HG02763 (cell line): ENCODE measurements around the gene NTRK2.

ENCODE experiments used
- ATAC-seq: cut with Tn5 transposase; IDR thresholded peaks from one replicate; pipeline ENCODE4 v1.9.1; 2021; ENCODE audit warnings: mild to moderate bottlenecking, moderate library complexity; ENCODE audit not compliant: unreplicated experiment

NTRK2 gene

DNA sequence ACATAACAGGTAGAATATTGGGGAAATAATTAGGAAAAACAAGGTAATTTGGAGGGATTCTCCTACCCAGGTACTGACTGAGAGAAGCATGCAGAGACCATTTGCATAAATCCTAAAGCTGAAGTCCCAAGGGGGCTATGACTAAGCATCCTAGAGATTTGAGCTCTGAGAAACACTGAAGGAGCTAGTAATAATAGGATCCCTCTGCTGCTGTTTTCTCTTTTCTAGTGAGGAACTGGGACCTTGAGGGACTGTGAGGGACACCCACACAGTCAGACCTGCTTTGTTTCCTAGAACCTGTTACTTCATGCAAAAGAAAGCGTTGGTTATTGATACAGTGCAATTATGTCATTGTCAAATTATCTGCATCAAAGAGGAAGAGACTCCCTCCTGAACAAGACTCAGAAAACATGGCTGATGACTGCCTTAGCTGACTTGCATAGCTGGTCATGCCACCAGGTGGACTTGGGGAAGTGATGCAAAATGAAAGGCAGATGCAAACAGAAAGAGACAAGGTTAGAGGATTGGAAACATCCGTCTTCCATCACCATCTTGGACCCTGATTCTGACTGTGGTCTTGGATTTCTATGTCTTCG lies 335.4 kb downstream of the NTRK2 start:
- no peak for ATAC-seq

DNA sequence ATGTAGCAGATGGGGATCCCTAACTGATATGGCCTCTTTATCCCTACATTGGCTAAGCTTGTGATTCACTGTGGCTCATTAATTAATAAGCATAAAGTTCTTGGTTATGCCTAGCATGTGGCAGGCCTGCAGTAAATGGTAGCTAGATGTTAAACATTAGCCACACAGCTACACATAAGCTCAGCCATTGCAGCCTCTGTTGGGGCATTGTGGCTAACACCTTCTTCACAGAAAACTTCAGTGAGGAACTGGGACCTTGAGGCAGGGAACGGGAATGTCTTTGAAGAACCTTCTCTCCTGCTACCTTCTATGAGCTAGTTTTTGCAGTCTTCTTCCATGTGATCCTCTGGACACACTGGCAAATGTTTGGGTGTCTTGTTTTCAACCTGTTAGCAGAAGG lies 338.2 kb downstream of the NTRK2 start:
- ATAC-seq = peak; percentile 58

DNA sequence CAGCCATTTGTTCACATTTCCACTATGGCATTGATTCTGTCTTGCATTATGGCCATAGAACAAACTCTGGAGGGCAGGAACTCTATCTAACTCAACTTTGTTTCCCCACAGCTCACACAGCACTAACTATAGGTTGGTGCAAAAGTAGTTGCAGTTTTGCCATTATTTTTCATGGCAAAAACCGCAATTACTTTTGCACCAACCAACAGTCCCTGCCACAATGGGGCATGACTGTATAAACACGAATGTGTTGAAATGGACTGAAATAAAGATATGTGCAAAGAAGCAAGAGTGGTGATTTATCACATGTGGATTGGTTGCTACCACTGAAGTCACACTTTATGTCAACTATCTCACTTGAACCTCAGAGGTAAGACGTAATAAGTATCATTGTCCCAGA lies 338.7 kb downstream of the NTRK2 start:
- ATAC-seq = no peak

DNA sequence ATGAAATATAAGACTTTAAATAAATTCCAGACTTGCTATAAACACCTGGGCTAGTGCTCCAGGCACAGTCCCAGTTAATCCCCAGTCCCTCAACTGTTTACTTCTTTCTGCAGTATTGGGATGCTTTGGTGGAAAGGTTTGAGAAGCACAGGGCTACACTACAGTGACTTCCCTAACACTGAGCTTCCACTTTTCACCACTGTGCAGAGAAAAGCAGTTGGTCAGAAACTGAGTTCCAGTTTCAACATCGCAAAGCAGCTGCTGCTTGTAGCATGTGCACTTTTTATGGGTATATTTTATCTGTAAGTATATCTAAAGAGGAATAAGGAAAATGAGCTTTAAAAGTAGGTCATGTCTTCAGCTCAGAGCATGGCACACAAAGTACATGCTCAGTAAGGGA lies 339.7 kb downstream of the NTRK2 start:
- ATAC-seq = peak; percentile 79

DNA sequence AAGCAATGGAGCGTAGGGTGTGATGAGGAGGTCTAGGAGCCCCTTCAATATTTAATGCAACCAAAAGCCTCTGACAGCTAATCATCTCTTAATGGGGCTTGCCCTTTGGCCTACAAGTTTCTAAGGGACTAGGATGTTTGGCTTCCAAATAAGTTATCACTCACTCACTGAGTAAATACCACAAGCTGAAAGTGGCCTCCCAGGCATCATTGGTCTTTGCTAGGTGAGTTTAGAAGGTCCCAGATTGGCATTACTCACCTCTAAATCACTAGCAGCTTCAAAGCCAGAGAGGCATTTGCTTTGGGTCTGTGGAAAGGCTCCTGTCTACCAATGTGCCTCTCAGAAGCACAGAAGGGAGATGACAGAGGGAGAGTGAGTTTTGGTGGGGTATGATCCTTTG lies 344.2 kb downstream of the NTRK2 start:
- no peak for ATAC-seq

DNA sequence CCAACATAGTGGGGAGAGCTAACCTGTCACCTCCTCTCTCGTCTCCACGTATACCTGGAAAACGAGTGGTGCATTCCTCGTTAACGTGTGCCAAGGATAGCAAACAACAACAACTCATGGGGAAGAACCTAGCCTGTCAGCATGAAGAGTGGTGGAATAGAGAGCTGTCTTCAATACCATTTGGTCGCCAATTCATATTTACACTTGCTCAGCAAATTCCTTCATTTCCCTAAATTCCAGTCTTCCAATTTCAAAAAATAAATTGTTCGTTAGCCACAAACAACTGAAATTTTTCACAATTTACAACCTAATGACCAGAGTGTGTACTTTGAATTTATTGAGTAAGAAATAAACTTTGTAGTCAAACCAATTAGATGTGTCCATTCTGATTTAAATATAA lies 344.8 kb downstream of the NTRK2 start:
- ATAC-seq = no peak

DNA sequence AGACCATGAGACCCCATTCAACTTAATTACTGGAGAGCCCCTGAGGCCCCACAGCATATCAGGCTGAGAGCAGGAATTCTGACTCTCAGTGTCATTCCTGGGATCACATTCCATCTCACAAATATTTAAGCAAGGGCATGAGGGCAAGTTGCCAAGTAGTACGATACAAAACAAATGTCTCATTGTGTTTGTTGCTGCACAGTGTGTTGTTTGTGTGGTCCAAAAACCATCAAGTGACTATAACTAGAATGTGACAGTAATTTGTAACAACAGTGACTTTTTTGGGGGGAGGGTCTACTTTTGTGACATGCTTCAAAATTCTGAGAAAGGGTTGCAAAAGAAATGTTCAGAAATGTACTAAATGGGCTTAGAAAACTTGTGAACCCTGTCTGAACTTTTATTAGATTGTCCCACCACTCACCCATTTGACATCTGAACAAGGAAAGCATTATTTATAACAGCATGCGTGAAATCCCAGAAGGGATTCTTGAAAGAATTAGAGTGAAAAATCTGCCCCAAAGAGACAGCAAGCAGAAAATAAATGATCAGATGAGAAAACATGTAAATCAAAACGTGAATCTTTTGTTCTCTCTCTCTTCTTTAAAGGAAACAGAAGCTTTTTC lies 347.0 kb downstream of the NTRK2 start:
- ATAC-seq = no peak

DNA sequence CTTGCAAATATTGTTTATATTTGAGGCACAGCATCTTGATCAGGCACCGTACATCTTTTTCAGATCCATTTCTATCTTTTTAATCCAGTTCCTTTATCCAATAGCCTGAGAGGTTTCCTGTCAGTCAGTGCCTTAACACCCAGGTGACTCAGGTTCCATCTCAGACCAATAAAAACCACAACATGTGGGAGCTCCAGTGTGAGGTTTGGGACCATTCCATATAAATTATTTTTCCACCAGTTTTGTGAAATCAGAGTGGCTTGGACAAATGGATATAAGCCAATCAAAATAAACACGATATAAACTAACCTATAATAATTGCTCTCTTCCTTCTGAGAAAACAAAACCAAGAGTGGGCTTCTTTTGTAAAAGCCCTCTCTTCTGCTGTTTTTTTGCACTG lies 351.3 kb downstream of the NTRK2 start:
- ATAC-seq = no peak

DNA sequence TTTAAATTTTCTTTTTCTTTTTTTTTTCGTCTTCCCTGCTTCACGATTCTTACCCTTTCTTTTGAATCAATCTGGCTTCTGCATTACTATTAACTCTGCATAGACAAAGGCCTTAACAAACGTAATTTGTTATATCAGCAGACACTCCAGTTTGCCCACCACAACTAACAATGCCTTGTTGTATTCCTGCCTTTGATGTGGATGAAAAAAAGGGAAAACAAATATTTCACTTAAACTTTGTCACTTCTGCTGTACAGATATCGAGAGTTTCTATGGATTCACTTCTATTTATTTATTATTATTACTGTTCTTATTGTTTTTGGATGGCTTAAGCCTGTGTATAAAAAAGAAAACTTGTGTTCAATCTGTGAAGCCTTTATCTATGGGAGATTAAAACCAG lies 352.2 kb downstream of the NTRK2 start:
- ATAC-seq = no peak

DNA sequence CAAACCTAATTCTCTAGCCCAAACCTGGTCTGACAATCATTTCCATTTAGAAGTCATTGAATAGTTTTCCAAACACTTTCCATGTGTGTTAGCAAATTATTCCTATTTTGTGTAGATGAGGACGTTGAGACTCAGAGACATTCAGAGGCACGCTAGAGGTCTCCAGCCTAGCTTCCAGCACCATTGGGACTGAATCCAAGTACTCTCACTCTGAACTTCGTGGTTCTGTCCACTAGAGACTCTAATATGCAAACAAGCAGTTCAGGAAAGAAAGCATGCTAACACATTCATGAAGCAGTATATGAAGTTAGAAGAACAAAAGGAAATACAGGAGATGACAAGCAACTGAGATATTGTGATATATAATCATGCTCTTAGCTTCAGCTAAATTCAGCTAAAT lies 354.8 kb downstream of the NTRK2 start:
- no peak for ATAC-seq

DNA sequence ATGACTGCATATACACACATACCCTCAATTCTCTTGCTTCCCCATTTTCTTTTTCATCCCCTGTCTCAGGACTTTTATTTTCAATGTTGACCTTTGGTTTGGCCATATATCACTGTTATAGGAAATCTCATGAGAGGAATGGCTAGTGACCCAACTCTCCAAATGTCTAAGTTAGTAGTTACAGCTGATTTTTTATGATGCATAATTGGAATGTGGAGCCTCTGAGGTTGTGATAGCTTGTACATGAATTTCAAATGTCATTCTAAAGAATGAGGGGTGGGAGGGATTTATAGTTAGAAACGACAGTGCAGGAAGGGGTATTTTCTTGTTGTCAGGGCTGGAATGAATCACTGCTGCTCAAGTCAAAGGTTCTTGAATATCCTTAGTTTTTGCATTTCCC lies 356.1 kb downstream of the NTRK2 start:
- no peak for ATAC-seq

DNA sequence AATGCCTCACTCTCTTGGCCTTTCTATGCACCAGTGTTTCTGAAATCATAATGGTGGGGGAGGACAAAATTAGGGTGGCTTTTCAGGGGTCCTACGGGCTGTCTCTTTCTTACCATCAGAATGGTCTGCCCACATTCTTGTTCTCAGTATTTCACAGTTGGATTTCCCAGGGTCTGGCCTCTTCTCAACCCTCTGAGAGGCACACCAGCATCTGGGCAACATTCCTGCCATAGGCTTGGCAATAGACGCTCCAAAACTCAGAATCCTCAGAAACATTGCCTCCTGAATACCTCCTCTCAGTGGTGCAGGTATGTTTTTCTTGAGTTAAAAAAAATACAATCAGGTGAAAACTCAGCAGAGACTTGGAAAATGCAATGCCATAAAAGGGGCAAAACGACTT lies 358.3 kb downstream of the NTRK2 start:
- ATAC-seq = no peak

DNA sequence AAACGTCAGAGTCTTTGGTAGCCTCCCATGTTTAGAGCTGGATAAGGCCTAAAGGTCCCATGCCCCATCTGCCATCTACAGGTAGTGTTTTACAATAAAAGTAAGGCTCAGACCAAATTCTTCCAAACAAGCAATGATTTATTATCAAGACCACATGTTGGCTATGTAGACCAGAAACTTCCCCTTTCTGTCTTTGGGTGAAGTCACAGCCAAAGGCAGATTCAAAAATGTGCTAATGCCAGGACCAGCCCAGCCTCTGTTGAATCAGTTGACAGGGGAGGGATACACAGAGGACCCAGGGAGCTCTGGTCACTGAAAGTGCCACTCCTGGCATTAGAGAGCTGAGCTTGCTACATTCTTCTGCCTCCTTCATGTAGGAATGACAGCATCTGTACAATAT lies 360.8 kb downstream of the NTRK2 start:
- no peak for ATAC-seq

DNA sequence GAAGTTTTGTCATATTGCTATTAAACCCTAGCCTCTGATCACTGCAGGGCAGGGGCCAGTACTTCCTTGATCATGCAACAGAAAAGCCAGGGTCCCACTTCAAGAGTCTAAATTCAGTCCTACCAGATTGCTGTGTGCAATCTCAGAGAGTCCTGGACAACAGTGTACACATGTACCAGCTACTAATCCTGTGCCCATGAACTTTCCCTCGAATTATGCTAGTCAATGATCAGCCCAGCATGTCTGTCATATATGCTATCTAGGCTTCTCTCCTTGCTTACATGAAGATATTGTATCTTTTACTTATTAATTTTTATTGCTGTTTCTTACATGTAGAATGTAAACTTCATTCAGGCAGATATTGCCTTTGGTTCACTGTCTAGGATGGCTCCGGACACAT lies 367.0 kb downstream of the NTRK2 start:
- ATAC-seq = no peak

DNA sequence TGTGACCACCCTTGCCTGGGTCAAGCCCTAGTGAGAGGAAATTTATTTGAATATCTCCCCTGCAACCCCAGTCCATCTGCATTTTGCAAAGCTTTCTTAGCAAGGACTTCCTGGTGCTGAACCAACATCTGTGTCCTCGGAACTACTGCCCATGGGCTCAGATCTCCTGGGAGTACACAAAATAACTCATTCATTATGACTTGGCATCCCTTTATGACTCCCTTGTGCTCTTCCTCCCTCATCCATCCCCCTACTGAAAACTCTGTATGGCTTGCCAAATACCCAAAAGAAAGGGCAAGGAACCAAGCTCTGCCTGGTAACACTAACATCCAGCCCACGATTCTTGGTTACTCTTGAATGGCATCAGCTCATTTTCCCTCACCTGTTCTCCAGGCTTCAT lies 368.5 kb downstream of the NTRK2 start:
- no peak for ATAC-seq

DNA sequence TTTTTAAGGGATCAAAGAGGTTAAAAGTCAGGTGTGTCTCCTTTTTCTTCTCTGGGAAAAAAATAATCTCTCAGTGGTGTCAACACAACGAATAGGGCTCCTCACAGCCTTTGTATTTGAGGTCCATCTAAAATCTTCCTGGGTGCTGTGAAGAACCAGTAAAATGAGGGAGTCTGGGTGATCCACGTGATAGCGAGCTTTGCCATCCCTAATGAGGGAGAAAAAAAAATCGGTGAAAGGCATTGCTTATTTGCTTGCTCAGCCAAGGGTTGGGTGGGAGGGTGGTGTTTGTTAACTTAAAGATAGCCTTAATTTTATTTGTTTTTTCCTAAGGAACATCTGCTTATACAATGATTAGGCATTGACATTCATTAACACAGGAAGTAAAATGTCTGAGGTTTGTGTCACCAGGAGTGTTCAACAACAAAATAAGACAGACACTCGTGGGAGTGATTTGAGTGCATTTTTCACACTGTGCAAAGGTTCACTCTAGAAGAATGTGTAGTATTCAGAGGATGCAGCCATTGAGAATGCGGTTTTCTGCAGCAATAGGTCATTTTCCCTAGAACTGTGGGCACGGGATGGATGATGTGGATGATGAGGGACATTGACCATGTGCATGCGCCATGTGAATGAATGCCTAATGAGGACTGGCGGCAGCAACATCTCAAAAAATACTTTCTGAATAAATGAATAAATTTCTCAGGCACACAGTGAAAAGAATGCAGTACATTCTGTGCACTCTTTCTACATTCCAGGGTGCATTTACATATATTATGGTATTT lies 369.5 kb downstream of the NTRK2 start:
- ATAC-seq = no peak

DNA sequence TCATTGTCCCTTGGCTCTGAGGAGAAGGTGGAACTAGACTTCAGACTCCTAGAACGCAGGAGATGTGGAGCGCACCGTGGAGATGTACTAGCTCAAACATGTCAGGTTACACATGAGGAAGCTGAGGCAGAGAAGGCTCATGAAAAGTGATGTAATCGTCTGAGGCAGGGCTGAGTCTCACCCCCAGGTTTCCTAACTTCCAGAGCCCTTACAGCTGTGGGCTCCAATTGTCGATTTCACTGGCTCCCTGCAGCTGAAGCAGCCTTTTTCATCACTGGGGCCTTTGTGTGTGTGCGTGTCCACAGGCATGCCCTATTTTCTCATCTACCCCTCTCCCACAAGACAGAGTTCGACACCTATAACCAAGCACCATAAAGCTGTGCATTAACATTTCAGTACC lies 370.6 kb downstream of the NTRK2 start:
- no peak for ATAC-seq

DNA sequence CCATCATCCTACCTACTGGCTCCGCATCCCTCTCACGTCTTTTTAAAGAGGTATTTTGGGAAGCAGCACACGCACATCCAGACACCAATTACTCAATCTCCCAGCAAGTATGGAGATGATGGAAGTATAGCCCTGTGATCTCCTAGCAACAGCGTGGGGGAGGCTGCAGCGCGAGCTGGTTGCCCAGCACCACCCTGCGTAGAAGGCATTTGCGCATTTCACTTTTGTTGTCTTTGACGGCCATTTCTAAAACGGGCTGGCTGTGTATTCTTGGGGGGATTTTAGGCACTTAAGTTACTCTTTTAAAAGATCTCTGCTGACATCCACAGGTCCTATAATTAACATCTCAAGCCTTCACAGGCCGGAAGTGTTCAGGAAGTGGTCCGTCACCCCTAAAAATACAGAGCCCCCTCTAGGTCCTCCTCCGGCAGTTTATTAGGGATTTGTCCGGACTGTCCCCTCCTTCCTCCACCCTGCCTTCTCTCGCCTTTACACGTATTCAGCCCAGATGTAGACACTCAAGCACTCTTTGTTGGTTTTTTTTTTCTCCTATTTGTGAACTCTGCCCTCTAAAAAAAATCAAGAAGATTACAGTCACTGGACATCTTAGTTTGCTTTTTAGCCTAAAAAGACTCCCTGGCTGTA lies 371.4 kb downstream of the NTRK2 start:
- no peak for ATAC-seq

DNA sequence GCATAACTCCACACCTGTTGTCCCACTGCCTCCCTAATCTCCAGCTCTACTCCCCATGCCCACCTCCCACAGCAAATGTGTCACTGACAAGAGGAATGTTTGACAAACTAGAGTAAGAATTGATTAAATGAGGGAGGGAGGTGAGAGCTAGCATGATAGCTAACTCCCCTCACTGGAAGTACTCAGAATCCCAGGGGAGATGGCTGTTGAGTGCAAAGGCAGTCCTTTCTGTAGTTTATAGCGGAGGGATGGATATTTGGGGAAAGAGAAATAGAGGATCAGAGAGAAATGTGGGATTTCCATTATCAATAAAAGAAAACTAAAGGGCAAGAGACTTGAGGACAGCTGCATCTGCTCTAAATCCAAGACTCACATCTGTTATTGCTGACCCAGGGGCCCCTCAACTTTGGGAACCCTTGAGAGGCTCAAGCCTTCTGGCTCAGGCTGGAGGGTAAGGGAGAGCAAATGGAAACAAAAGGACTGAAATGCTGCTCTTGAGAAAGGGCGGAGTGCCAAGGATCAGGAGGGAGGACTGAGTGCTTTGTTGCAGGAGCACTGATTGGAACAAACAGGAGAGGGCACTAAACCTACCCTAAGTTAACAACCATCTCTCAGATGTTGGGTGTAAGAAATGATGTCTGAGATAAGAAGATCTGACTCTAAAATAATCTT lies 372.1 kb downstream of the NTRK2 start:
- no peak for ATAC-seq

DNA sequence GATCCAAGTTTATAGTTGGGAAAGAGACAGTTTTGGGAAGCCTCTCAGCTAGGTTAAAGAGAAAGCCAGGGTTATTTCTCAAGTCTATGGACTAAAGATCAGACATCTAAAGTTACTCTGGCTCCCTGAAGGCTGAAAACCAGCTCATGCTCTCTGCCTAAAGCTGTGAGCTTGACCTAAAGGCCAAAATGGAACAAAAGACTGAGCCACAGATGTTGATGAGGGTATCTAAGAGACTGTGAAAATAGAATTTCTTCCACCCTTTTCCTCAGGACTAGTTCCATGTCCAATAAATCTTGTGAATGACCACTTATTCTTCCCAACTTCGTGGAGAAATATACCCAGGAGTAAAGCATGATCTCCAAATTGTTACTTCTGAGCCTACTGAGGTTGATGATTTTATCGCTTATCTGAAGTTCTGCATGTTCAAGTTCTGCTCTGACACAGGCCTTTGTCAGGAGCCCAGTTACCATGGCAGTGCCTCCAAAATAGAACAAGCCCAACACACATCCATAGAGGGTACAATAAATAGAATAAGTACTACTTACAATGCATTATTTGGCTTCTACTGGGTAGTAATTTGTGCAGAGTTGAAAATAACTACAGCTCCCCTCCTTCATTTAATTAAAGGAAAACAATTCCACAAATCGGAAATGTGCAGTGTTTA lies 373.6 kb downstream of the NTRK2 start:
- ATAC-seq = no peak

DNA sequence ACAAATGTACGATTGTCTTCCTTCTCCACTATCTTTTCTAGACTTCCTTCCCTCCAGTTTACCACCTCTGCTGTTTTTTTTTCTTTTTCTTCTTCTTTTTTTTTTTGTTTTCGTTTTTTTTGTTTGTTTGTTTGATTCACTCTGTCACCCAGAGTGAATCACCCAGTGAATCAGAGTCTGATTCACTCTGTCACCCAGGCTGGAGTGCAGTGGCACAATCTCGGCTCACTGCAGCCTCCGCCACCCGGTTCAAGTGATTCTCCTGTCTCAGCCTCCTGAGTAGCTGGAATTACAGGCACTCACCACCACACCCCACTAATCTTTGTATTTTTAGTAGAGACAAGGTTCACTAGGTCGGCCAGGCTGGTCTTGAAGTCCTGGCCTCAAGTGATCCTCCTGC lies 375.7 kb downstream of the NTRK2 start:
- ATAC-seq = no peak
